ENCODE data around the gene MRE11. TPM values are rescaled to one million over a fixed set of nuclear protein-coding genes. Genes with fewer than 3 reads are reported as not detected.
A peak's percentile ranks its signal among the peaks of the same experiment; 100 is the strongest.

The MRE11 gene
- total RNA-seq, 1 experiment from 2014 or later = 40.7 TPM

DNA sequence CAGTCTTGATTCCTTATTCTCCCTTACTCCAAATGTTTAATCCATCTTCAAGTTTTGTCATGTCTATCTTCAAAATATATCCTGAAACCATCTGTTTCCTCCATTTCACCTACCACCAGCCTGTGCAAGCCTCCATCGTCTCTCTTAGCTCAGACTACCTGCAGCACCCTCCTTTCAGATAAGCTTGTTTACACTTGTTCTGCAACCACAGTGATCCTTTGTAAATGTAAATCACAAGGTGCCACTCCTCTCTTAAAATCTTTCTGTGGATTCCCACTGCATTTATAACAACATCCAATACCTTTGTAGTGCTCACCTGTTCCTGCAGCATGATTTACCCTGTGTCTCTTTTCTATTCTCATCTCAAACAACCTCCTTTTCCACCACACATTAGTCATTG lies 60.6 kb downstream of the MRE11 start:
- Histone ChIP-seq H3K79me2 (ENCODE audit: insufficient read depth, low read length) (no peaks in the 10 kb centered on the region), H3K4me1 (ENCODE audit: insufficient read depth, low read length) (no peaks in the 10 kb centered on the region; the same call in 1 of the 2 replicates), H3K56ac (ENCODE audit: insufficient read length, low read depth, low read length) (no peak overlapping the region), H3K27me3 (ENCODE audit: insufficient read depth, low read length) (no peaks in the 10 kb centered on the region), H2BK12ac (ENCODE audit: insufficient read length, low read depth, low read length) (no peak overlapping the region), H3K79me1 (ENCODE audit: insufficient read depth, low read depth, low read length, poor library complexity, severe bottlenecking) (no peaks in the 10 kb centered on the region), H2BK20ac (ENCODE audit: low read depth, low read length, poor library complexity, severe bottlenecking) (no peak overlapping the region), H2AFZ (ENCODE audit: low read length) (no peak overlapping the region), H3T11ph (ENCODE audit: low read length) (no peak overlapping the region), H4K8ac (replicated peaks; ENCODE audit: insufficient read length, low read depth, low read length) (no peak overlapping the region), H3K14ac (ENCODE audit: insufficient read depth, low read length) (no peak overlapping the region), H2BK15ac (ENCODE audit: low read depth, low read length) (no peak overlapping the region), H3K9ac (ENCODE audit: extremely low read depth, insufficient read length, low read length) (no peak overlapping the region), H3K4me2 (ENCODE audit: insufficient read depth, insufficient read length, low read length) (no peak overlapping the region), H3K27ac (ENCODE audit: insufficient read length, low read depth, low read length) (no peak overlapping the region), H2AK5ac (ENCODE audit: insufficient read length, low read length) (no peak overlapping the region), H4K91ac (ENCODE audit: insufficient read length, low read depth, low read length) (no peak overlapping the region), H3K18ac (ENCODE audit: insufficient read length, low read depth, low read length) (no peak overlapping the region), H2BK120ac (ENCODE audit: low read depth, low read length, poor library complexity, severe bottlenecking) (no peak overlapping the region), H4K20me1 (ENCODE audit: control insufficient read depth, insufficient read depth, insufficient read length) (no peaks in the 10 kb centered on the region), H3K4ac (ENCODE audit: low read depth, low read length) (no peak overlapping the region), H3K23me2 (ENCODE audit: insufficient read length, low read depth, low read length, poor library complexity, severe bottlenecking) (no peaks in the 10 kb centered on the region), H3K23ac (ENCODE audit: insufficient read length, low read depth, low read length) (no peak overlapping the region), H4K5ac (ENCODE audit: insufficient read length, low read depth, low read length) (no peak overlapping the region), H3K9me3 (ENCODE audit: control insufficient read depth, low read depth, low read length) (no peaks in the 10 kb centered on the region), H2BK5ac (ENCODE audit: insufficient read length, low read length) (no peak overlapping the region)
- no peak for DNase-seq
- no peaks in the 10 kb centered on the region for H3K27me3 Mint-ChIP-seq (ENCODE audit: low read depth)
- TF ChIP-seq, protein P1, sequence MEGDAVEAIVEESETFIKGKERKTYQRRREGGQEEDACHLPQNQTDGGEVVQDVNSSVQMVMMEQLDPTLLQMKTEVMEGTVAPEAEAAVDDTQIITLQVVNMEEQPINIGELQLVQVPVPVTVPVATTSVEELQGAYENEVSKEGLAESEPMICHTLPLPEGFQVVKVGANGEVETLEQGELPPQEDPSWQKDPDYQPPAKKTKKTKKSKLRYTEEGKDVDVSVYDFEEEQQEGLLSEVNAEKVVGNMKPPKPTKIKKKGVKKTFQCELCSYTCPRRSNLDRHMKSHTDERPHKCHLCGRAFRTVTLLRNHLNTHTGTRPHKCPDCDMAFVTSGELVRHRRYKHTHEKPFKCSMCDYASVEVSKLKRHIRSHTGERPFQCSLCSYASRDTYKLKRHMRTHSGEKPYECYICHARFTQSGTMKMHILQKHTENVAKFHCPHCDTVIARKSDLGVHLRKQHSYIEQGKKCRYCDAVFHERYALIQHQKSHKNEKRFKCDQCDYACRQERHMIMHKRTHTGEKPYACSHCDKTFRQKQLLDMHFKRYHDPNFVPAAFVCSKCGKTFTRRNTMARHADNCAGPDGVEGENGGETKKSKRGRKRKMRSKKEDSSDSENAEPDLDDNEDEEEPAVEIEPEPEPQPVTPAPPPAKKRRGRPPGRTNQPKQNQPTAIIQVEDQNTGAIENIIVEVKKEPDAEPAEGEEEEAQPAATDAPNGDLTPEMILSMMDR (conservative IDR thresholded peaks at IDR 0.05) = no peak
- H3K9me3 Mint-ChIP-seq = peaks cover 0 to 3% of the 10 kb centered on the region in 2 experiments; a peak in 1 of 5 replicates
- H3K4me3 Mint-ChIP-seq = no peak overlapping the region
- H3K36me3 Mint-ChIP-seq (ENCODE audit: insufficient read depth in 1 of 3, low read depth in 3 of 3) = peaks cover 11 to 52% (median 50%) of the 10 kb centered on the region in 3 experiments
- no CpG with 5 or more reads among the region's 1 CpG for WGBS (ENCODE audit: extremely low coverage, insufficient read length, low lambda C conversion rate)
- peak overlapping the region in 2 of 3 experiments; percentile 4 to 54; a peak in 4 of 7 replicates for H3K27ac Mint-ChIP-seq
- H3K4me1 Mint-ChIP-seq = peaks cover 19 to 28% of the 10 kb centered on the region in 2 experiments

All from H9 (cell line).